Measurements from ENCODE around the gene KCTD15.

The KCTD15 gene, protein sequence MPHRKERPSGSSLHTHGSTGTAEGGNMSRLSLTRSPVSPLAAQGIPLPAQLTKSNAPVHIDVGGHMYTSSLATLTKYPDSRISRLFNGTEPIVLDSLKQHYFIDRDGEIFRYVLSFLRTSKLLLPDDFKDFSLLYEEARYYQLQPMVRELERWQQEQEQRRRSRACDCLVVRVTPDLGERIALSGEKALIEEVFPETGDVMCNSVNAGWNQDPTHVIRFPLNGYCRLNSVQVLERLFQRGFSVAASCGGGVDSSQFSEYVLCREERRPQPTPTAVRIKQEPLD

GRCh38 chr19:33796164-33796875 lies at the start of gene KCTD15:
KCTD15 (plus strand) TSS chr19:33796870; CDS start chr19:33800455, 3,585 bp downstream.
- no peak for DNase-seq

- no peak for DNase-seq
Observed at GRCh38 chr19:33747273-33747672, 49.4 kb upstream of the KCTD15 start.

GRCh38 chr19:33748231-33748630 lies 48.4 kb upstream of the KCTD15 start:
- no peak for DNase-seq

DNA sequence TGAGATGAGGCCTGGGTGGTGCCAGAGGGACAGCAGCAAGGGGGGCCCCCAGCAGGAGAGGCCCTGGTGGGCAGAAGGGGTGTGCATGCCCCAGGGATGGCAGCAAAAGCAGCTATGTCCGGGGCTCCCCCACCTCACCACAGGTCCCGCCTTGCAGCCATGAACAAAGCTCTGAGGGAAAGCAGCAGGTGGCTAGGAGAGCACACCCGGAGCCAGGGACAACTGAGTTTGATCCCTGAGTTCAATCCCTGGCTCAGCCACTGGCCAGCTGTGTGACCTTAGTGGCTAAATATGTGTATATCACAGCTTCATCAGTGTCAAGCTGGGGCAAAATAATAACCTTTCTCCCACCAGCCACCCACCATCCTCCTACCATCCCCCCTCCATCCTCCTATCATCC lies 47.7 kb upstream of the KCTD15 start:
- no peak for DNase-seq

DNA sequence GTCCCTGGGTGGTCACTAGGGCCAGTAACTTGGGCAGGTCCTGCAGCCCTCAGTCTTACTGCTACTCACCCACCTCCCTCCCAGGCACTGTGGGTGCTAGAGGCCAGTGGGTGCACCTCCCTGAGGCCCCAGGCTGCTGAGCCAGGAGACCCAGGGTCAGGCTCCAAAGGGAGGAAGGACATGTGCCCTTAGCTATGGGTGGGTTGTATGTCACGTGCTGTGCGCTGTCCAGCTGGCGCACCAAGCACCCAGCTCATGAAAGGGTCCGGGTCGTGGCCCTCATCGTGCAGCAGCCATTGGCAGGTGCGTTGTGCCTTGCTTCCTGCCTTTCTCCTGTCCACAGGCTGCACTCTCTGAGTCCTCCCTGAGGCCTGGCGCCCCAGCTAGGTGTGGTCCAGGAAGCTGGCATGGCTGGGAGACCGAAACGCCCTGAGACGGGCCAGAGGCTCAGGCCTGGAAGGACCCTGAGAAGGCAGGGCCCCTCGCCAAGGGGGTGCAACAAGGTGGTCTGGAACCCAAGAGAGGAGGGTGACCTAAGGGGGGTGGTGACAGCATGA lies 47.0 kb upstream of the KCTD15 start:
- no peak for DNase-seq

- DNase-seq = peak; percentile 49
Observed at GRCh38 chr19:33750587-33751435, 45.9 kb upstream of the KCTD15 start.

DNA sequence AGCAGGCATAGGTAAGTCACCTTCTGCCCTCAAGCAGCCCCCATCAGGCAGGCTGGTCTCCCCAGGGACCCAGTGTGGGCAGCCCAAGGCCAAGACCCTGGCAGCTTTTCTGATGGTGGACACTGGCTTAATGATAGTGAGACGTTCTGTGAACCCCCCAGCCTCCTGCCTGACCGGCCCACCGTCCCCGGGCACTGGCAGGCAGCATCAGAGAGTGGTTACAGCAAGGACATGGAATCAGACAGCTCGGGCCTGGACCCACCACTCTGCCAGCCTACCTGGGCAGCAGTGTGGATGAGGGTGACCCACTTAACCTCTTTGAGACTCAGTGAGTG lies 45.3 kb upstream of the KCTD15 start:
- DNase-seq = no peak

DNA sequence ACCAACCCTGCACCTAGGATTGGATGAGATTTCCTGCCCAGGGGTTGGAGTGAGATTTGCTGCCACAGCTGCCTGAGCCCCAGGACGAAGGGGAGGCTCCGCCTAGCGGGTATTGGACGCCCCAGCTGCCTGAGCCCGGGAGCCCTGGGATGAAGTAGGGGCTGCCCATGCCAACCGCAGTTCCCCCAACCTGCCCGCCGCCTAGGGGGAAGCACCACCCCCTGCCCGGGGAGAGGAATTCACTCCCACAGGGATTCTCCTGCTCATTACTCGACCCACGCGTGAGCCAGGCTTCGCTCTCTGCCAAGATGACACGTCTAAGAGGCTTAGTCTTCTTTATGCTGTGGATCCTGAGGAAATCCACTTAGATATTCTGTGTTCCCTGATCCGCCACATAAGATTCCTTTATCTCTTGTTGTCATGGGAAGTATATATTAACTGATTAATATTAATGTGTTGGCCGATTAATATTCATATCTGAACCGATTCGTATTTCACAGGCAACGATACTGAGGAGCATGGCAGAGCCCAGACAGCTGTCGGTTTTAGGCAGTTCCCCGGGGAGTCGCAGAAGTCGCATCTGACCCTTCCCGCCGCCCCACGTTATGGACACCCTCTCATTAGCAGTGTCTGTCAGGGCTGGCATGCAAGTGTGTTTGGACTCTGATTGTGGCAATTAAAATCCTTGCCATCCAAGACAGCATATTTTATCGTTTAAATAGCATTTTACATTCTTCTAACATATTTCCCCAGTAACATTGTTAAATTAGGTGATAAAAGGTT lies 44.5 kb upstream of the KCTD15 start:
- DNase-seq = no peak

GRCh38 chr19:33752945-33753344 lies 43.7 kb upstream of the KCTD15 start:
- no peak for DNase-seq

- DNase-seq = no peak
Observed at GRCh38 chr19:33754361-33754760, 42.3 kb upstream of the KCTD15 start.

DNA sequence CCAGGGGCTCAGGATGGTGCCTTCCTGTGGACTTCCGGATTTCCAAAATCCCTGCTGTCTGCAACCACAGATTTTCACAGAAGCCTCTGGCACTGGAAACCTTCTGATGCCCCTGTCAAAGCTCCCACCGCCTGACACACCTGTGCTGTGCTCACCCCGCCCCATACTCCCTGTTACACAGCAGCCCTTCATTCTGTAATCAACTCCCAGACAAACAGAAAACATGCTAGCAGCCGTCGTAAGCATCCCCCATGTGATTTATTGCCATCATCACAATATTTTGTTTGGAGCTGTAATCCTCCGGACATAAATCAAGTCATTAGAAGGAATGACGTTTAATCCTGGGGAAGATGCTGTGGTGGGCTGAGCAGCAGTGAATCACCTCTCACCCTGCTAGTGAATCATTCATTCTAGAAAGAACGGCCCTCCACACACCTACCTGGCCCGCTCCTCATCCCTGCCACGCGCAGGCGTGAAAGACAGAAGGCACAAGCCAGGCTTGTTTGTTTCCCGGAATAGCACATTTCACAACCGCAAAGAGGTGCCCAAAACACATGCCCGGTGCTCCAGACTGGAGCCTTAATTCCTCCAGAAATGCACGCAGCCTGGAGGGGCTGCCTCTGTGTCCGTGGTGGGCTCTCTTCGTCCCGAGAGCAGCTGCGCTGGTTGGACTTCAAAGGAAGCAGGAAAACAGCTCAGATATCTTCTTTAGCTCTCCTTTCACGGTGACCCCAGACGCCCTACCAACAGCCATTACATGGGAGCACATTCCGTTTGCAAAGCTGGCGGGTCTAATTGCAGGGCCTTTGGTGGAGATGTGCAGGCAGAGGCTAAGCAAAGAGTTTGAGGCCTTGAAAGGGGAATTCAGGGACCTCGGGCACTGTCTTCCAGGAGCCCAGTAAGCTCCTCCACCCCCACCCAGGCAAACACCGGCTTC lies 41.3 kb upstream of the KCTD15 start:
- no peak for DNase-seq

DNA sequence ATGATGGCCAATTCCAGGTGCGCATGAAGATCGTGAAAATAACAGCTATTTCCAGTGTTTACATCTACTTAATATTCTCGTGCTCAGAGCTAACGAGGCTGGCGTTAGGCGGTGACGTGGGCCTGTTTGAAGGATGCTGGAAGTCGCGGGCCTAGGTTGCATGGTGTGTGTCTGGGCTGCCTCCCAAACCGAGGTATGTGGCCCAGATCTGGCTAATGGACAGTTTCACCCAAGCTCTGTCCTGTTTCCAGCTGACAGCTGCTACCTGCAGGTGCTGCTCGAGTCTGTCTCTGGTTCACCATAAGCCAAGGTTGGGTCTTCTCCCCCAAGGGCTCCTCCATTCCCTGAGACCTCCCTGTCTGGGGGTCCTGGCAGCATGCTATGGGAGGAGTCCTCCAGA lies 40.5 kb upstream of the KCTD15 start:
- no peak for DNase-seq

DNA sequence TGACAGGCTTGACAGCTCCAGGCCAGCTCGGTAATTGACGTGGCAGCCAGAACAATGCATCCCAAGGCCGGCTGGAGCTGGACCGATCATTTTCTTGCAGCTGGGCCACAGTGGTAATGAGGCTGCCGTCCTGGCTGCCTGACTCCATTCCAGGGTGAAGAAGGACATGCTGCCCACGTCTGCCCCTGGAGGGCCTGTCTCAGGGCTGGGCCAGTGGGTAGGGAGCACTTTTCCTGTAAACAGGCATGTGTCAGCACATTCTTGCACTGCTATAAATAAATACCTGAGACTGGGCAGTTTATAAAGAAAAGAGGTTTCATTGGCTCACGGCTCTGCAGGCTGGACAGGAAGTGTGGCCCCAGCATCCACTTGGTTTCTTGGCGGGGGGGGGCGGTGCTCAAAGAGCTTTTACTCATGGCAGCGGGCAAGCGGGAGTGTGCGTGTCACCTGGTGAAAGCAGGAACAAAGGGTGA lies 38.1 kb upstream of the KCTD15 start:
- no peak for DNase-seq

DNA sequence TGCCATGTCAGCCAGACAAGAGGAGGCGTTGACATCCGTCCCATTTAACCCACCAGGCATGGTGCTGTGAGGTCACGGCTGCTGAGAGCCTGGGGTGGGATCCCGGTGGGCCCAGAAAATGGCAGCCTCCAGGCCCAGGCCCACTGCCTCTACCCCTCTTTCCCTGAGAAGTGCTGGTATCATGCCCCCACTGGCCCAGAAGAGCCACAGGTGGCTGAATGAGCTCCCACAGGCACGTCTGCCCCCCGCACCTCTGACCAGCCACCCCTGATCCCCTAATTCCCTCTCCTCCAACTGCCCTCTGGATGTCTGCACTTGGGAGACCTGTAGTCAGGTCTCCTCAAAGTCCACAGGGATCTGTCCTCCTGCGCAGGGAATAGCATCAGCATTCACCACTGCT lies 37.3 kb upstream of the KCTD15 start:
- DNase-seq = no peak

GRCh38 chr19:33763633-33764371 lies 32.9 kb upstream of the KCTD15 start:
- no peak for DNase-seq

GRCh38 chr19:33766623-33767022 lies 30.0 kb upstream of the KCTD15 start:
- no peak for DNase-seq

DNA sequence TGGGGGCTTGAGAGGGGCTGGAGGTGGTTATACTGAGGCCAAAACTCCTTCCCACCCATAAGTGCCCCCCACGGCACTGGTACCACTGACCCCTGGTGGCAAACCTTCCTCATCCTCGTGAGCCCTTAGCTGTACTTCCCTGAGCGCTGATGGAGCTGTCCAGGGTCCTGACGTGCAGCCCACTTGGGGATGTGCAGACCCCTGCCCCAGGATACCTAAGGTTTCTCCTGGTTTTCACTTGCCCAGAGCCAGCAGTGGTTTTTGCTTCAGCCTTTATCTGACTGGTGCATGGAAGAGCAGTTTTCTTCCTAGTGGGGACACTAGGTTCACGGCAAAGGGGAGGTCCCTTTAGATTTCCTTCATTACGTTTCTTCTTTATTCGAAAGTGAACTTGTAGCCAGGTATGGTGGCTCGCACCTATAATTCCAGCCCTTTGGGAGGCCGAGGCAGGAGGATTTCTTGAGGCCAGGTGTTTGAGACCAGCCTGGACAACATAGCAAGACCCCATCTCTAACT lies 28.7 kb upstream of the KCTD15 start:
- no peak for DNase-seq

DNA sequence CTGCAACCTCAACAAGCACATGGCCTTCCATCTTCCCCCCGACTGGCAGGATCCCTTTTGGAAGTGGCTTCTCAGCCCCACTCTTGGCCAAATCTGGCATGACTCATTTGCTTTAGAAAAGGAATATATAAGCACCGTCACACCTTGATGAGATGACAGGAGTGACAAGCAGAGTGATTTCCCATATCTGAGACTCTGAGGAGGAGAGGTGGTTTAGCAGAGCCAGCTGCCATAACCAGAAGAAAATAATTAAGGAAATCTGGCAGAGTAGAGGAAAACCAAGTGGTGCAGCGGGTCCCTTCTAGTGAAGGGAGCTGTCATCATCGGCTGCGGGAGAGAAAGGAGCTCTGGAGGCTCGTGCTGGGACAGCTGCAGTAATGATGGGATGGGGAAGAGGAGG lies 27.5 kb upstream of the KCTD15 start:
- DNase-seq = no peak

GRCh38 chr19:33770107-33770506 lies 26.6 kb upstream of the KCTD15 start:
- DNase-seq = no peak

- DNase-seq = no peak
Observed at GRCh38 chr19:33771384-33772101, 25.1 kb upstream of the KCTD15 start.
